M059J (cell line): Measurements from ENCODE around the gene RIMBP3B. TPM values are rescaled to one million over a fixed set of nuclear protein-coding genes. Genes with fewer than 3 reads are reported as not detected.
"Not testable (repeated sequence)": the region's sequence is repeated elsewhere in the genome, so short reads cannot be mapped to it uniquely, and the experiment has no call there.

Source experiments
- DNase-seq: peaks from one replicate; pipeline ENCODE4 v3.0.0-alpha.2; 2012; ENCODE audit warnings: low read depth
- total RNA-seq: library from RNA; depleted of rRNA; stranded (reverse); fragments of >200 nt; shearing (Covaris generic); gene quantifications from 2 replicates; pipeline ENCODE4 v1.2.3, GENCODE V29; 2014; rRNA removed

The RIMBP3B gene
- 0.02 and 0.57 TPM in 2 replicates for total RNA-seq

GRCh38 chr22:21383701-21384467, at the start of gene RIMBP3B:
RIMBP3B (plus strand) TSS chr22:21383751; CDS start chr22:21383859, 108 bp downstream.
- DNase-seq, result not testable (repeated sequence)

DNA sequence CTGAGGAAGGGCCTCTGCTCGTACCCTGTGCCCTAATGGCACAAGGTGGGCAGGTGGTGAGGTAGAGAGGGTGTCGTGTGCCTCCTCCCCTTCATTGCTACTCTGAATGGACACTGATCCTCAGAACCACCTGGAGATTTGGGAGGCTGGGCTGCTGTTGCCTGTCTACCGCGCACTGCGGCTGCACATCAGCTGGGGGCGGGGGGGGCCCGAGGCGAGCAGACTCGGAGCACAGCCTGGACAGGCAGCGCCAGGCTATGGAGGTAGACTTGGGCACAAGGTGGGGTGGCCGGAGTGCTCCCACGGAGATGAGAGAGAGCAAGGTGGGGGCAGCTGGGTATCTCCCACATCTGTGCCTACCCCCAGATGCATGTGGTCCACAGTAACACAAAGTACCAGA, 26.0 kb upstream of the RIMBP3B start:
- not testable (repeated sequence) for DNase-seq

- DNase-seq, result not testable (repeated sequence)
Observed at GRCh38 chr22:21360525-21360924, 23.0 kb upstream of the RIMBP3B start.

DNA sequence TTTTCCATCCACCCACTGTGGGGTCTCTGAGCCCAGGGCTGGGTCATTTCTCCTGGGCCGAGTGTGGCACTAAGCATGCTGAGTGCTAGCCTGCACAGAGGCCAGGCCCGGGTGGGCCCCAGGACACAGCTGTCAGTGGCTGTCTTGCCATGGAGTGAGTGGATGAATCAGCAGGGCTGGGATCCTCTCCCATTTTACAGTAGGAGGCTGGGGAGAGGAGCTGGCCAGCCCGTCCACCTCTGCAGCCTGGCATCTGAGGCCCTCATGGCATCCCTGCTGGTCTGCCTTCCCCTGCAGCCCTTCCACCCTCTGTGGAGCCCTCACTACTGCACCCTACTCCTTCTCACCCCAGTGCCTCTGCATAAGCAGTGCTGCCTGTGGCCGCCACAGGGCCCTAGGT, 21.1 kb upstream of the RIMBP3B start:
- not testable (repeated sequence) for DNase-seq

DNA sequence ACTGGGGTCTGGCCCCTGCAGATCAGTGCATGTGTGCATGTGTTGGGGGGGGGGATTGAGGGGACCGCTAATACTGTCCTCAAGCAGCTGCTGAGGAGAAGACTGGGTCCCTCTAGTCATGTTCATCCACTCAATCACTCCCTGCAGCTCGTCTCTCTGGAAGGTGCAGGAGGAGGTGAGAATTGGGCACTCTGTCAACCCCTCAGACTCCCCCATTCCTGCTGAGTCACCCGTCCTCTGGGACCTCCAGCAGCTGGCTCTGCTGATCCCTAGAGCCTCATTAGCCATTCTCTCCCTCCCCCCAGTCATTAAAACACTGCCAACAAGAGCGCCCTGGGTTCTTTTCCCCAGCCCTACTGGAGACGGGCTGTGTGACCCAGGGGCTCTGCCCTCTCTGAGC, 20.5 kb upstream of the RIMBP3B start:
- peak; percentile 0 for DNase-seq

DNA sequence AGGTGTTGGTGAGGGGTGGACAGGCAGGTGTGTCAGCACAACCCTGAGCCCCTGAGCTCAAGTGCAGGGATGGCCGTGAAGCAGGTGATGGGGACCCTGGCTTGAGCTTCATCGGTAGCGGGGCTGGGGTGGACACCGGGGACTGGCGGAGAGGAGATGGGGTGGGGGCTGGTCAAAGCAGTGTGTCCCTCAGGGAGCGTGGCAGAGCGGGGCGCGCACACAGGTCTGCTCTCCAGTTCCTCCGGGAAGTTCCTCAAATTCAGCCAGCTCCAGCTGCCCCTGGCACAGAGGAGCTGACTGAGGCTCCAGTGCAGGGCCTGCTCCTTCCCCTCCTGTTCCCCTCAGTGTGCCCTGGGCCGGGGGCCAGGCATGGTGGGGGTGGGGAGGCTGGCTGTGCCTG, 19.7 kb upstream of the RIMBP3B start:
- DNase-seq, result not testable (repeated sequence)

DNA sequence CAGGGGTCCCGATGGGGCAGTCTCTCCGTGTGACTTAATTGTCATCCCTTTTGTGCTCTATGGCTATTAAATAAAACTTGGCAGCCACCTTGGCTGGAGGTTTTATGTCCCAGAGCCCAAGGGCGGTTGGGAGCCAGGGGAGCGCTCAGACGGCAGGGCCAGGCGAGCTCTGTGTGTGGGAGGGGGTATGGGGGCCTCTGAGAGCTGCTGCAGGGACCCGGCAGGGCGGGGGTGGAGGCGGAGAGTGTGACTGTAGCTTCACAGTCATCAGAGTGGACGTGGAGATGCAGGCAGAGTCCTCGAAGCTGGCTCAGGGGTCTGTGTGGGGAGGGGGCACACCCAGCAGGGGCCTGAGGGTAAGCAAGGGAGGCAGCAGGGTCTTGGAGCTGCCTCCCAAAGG, 19.2 kb upstream of the RIMBP3B start:
- not testable (repeated sequence) for DNase-seq

DNA sequence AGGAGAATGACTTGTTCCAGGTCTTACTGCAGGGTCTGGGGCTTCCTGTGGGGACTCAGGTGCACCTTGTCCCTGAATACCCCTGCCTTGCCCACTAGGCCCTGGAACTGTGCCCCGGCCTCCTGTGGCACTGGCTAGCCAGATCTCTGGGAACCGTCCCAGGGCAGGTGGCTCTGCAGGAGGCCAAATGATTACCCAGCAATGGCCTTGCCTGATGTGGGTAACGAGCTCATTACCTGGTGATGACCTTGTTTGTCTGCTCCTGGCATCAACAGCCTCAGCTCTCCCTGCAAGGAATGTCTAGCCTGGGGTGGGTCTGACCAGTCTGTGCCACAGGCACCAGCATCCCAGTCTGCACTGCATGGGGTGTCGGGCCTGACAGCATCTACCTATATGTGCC, 18.2 kb upstream of the RIMBP3B start:
- DNase-seq, result not testable (repeated sequence)

DNA sequence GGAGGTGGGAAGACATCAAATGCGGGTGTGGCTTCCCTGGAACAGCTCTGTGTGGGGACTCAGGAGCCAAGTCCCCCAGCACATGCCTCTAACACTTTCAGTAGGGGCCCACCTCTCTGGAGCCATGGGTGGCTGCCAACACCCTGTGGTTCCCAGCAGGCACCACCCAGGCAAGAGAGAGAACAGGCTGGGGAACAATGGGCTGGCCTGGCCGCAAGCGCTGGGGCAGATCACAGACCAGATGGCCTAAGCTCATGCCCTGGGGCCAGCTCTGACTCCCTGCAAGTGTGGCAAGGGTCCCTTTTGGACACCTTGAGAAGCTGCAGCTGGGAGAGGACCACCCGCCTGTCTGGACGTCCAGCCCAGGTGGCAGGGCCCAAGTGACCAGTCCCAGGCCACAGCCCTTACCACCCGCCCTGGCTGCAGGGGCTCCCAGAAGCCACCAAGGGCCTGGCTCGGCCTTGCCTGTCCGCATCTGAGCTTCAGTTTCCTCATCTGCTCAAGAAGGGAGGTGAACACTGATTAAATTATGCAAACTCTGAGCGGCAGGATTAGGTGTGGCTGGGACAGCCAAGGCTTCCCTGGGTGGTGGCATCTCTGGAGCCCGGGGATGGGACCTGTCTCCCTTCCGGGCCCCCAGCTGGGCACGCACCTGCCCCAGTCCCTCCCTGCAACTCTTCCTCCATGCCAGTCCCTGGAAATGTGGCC, 14.8 kb upstream of the RIMBP3B start:
- not testable (repeated sequence) for DNase-seq

DNA sequence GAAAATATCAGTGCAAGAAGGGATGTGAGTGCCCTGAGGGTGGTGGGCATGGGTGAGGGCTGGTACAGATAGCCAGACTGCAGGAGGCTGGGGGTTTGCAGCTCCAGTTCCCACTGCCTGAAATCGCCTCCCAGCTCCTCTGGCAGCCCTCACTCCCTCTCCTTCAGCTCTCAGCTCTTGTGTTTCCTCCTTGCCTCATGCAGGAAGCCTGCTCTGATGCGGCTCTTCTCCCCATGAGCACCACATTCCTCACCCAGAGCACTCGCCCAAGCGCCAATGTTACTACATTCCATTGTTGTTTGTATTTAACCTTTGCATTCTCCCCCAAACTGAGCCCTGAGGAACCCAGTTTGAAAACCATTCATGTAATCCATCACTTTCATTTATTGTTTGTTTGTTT, 7.7 kb upstream of the RIMBP3B start:
- DNase-seq, result not testable (repeated sequence)

- not testable (repeated sequence) for DNase-seq
Observed at GRCh38 chr22:21384468-21385357, 1.2 kb downstream of the RIMBP3B start.

DNA sequence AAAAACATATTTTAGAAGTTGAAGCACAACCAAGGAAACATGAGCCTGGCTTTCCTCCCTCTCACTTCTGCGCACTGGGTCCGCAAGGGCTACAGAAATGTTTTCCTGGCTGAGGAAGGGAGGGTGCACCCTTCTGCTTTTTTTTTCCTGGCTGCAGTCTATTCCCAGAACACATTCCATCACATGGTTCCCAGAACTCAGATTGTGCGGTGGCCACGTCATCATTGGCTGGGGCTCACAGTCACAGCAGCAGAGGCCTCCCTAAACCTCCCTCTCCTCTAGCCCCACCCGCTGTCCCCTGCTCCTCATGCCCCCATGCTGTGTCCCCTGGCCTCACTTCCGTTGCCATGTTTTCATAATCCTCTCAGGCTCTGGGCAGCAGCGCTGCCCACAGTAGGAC, 5.9 kb downstream of the RIMBP3B start:
- DNase-seq, result not testable (repeated sequence)

DNA sequence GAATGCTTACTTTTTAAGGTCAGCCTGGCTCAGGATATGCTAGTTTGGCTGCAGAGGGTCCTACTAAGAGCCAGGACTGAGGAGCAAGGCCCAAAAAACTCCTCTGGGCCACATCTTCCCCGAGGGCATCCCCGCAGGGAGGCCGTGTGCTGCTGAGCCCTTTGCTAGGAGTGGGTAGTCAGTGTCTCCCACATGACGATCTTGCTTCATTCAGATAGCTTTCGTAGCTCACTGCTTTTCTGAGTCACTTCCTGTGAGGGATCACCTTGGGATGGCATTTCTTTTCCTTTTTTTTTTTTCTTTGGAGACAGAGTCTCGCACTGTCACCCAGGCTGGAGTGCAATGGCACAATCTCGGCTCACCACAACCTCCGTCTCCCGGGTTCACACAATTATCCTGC, 6.5 kb downstream of the RIMBP3B start:
- not testable (repeated sequence) for DNase-seq

DNA sequence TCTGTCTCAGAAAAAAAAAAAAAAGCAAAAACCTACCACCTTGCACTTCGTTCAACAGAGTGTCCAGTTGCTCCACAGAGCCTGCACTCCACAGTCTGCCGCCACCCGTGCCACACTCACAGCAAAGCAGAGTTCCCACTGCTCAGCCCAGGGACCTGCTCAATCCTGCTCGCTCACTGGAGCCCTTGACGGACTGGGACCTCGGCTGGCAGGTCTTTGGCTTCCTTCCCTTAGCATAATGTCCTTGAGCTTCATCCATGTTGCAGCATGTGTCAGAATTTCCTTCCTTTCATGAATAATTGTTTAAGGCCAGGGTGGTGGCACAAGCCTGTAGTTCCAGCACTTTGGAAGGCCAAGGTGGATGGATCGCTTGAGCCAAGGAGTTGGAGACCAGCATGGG, 11.1 kb downstream of the RIMBP3B start:
- not testable (repeated sequence) for DNase-seq

DNA sequence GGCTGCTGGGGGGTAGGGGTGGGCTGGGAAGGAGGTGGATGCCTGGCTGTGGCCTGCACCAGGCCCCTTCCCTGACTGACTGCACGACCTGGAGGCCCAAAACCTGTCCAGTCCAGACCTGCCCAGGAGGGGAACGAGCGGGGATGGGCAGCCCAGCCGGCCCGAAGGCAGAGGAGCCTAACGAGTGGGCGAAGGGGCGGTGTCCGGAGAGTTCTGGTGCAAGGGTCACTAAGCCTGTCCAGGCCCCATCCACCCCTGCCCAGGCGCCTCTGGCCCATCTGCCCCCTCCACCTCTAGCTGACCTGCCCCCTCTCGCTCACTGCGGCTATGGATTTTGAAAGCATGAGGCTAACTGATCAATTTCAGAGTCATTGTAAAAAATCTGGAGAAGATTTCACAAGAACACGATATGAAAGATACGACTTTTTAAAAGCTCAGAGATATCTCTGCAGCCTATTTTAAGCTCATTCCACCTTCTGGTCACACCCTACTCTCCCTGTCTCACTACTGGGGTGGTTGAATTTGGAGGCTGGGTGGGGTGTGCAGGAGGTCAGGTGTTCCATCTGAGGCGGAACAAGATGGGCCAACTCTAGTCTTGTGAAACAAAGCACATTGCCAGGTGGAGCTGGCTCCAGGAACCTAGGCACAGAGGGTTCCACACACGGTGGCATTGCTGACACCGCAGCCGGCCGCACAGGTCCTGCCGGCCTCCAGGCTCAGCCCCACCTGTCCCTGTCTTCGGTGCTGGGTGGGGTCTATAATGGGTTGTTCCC, 17.8 kb downstream of the RIMBP3B start:
- DNase-seq, result not testable (repeated sequence)

DNA sequence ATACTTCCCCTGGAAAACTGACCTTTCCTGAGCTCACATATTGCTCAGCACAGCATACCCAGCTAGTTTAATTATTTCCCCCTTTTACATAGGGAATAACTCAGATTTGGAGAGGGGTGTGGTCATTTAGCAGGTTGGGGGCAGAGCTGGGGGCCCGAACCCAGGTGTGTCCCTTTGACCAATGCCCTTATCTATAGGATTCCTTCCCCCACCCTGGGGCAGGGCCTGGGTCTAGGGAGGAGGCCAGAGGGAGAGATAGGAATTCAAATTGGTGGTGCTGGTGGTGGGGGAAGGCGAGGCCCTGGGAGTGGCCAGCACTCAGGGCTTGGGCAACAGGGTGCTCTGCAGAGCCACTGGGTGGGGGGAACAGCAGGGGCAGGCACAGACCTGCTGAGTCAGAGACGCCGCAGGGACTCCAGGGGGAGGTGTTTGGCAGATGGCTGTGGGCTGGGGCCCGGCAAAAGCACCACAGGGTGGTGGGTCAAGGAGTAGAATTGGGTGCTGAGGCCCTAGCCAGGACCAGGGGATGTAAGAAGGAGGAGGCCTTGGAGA, 19.3 kb downstream of the RIMBP3B start:
- DNase-seq, result not testable (repeated sequence)

DNA sequence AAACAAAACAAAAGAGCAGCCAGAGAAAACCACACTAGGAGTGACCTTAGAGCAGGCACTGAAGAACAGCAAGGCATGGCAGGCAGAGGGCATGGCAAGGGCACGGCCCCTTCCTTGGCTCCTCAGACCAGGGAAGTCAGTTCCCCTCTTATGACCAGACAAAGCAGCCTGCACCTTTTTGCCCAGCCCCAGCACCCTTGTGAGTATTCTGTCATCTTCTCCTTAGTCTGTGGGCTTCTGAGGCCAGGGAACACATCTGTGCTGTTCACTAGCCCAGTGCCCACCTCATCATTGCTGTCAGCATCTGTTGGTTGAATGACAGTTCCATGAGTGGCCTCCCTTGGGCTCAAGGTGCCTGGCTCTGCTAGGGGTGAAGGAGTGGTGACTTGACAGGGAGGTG, 23.6 kb downstream of the RIMBP3B start:
- not testable (repeated sequence) for DNase-seq

DNA sequence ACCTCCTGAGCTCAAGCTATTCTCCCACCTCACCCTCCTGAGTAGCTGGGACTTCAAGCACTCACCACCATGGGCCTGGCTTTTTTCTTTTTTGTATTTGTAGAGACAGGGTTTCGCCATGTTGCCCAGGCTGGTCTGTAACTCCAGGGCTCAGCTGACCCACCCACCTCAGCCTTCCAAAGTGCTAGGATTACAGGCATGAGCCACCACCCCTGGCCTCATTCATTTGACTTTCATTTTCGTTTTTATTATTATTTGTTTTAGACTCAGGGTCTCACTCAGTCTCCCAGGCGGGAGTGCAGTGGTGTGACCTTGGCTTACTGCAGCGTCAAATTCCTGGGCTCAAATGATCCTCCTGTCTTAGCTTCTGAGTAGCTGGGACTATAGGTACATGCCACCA, 24.2 kb downstream of the RIMBP3B start:
- DNase-seq, result not testable (repeated sequence)

DNA sequence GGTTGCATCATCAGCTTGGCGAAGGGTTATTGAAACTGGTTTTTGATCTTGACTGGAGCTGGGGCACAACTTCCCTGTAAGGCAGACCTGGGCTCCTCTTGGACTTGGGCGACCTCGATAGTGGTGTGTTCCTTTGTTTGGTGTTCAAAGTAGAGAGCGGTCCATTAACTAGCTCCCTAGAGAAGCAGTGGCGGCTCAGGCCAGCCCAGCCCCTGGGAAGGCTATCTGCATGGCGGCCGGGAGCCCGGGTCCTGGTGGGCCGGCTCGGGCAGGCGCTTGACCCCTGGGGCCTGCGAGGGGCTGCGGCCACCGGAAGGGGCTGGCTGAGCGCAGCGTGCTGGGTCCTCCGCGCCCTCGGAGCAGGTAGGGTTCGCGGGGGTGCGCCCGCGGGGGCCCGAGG, 32.8 kb downstream of the RIMBP3B start:
- not testable (repeated sequence) for DNase-seq

DNA sequence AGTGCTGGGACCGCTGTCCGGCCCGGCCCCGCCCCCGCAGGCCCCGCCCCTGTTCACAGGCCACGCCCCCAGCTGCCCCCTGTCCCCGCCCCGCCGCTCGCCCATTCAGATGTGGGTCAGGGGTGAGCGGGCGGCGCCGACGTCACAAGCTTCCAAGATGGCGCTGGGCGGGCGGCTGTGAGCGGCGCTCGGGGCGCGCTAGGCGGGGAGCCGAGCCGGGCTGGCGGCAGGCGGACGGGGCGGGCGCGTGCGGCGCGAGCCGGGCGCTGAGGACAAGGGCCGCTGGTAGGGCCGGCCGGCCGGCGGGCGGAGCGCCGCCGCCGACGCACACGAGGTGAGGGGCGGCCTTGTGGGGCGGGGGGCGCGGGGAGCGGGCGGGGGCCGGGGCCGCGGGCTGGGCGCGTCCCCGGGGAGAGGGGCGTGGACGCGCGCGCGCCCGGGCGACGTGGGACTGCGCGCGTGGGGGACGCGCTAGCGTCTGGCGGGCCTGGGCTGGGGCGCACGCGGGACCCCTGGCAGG, 33.7 kb downstream of the RIMBP3B start, which contains the start of gene HIC2:
Gene HIC2, plus strand, starts transcription at position 145 of the 520 bp plus-strand sequence. CDS start 25,461 bp downstream, outside the sequence.
- not testable (repeated sequence) for DNase-seq
